Mononuclear cell (primary cell): ENCODE measurements around the gene USH2A. TPM values are rescaled to one million over a fixed set of nuclear protein-coding genes. Genes with fewer than 3 reads are reported as not detected.
A peak's percentile ranks its signal among the peaks of the same experiment; 100 is the strongest.

Experiments
- H3K27me3 ChIP-seq: 2 replicates; pipeline ENCODE4 v1.6.0; 2011; ENCODE audit warnings: low read length, control low read depth; ENCODE audit not compliant: insufficient read depth
- H3K4me1 ChIP-seq: 2 replicates; pipeline ENCODE4 v1.5.1; 2011; ENCODE audit warnings: mild to moderate bottlenecking, low read length, control low read depth; ENCODE audit not compliant: insufficient read depth
- H3K4me3 ChIP-seq: 2 replicates; pipeline ENCODE4 v1.5.1; 2011; ENCODE audit warnings: mild to moderate bottlenecking, low read length, moderate library complexity
- H3K9me3 ChIP-seq: 2 replicates; pipeline ENCODE4 v1.5.1; 2011; ENCODE audit warnings: low read depth, mild to moderate bottlenecking, control low read depth, low read length
- total RNA-seq: library from RNA; depleted of rRNA; stranded (reverse); fragments of >200 nt; gene quantifications from one replicate; pipeline ENCODE4 v1.2.3, GENCODE V29; 2012

Gene USH2A
- total RNA-seq, 1 donor: not detected

DNA sequence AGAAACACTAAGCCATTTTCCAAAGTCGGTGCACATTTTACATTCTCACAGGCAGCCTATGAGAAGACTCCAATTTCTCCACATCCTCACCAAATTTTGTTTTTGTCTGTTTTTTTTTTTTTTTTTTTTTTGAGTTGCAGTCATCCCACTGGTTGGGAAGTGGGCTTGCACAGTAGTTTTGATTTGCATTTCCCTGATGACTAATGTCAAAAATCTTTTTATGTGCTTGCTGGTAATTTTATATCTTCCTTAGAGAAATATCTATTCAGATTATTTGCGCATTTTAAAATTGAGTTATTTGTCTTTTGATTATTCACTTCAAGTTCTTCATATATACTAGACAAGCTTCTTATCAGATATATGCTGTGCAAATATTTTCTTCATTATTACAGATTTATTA is 141.5 kb downstream of the USH2A start:
- Histone ChIP-seq H3K9me3 (no peaks in the 10 kb centered on the region), H3K4me1 (no peaks in the 10 kb centered on the region), H3K4me3 (no peak overlapping the region), H3K27me3 (no peaks in the 10 kb centered on the region)

DNA sequence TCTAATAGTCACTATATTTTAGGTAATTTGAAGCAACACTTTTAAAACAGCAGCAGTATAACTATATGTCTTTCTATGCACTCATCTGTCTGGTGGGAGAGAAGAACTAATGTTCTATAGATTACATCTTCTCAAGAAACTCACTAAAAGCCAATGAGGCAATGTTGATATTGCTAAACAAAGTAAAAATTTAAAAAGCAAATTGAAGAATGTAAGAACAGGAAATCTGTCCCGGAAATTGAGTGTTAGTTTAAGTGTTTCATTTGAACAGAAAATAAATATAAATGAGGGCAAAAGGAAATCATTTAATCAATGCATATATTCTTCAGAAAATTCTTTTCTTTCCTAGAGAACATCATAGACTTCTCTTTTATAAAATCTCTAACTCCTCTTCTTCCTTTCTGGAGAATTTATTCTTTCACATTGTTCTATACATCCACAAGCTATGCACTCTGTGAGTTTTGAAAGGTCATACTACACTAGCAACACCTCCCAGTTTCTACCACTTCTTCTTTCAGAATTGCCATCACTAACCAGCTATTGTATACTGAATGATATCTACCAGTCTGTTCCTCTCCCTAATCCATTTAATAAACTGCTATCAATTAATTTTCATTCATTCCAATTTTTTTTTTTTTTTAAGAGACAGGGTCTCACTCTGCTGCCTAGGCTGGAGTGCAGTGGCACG is 153.0 kb downstream of the USH2A start:
- H3K9me3 ChIP-seq: no peaks in the 10 kb centered on the region
- H3K27me3 ChIP-seq: no peaks in the 10 kb centered on the region
- no peaks in the 10 kb centered on the region for H3K4me1 ChIP-seq
- H3K4me3 ChIP-seq: no peak overlapping the region

DNA sequence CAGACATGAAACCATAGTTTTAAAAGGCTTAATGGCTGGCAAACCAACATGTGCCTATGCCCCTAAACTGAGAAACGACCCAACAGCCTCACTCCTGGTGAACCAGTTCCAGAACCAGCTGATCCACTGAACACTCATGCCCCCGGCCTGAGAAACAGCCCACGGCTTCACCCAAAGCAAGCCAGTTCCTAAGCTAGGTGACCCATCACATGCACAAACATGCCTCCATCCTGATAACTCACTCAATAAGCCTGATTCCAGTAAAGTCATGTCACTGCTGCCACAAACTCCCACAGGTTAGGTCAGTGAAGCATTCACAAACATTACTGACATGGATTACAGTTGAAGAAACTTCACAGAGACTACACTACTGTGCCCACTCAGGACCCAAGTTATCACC is 161.6 kb downstream of the USH2A start:
- Histone ChIP-seq H3K27me3 (no peaks in the 10 kb centered on the region), H3K4me1 (no peaks in the 10 kb centered on the region), H3K9me3 (no peaks in the 10 kb centered on the region), H3K4me3 (no peak overlapping the region)

DNA sequence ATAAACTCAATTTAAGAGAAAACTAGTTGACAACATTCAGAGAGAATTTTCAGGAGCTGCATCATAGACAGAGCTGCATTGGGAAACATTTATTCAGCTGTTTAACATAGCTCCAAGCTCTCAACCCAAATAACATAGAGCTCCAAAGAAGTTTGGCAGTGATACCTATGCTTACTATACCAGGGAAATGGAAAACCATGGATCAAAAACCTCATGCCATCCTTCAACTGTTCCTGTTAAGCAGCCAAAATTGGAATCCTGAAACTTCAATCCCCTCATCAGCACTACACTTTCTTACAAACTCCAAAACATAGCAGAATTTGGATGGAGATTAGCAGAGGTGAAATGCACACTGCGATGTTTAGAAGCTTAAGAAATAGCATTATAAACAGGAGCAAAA is 164.4 kb downstream of the USH2A start:
- no peaks in the 10 kb centered on the region for H3K27me3 ChIP-seq
- no peaks in the 10 kb centered on the region for H3K9me3 ChIP-seq
- H3K4me1 ChIP-seq: no peaks in the 10 kb centered on the region
- H3K4me3 ChIP-seq: no peak overlapping the region

DNA sequence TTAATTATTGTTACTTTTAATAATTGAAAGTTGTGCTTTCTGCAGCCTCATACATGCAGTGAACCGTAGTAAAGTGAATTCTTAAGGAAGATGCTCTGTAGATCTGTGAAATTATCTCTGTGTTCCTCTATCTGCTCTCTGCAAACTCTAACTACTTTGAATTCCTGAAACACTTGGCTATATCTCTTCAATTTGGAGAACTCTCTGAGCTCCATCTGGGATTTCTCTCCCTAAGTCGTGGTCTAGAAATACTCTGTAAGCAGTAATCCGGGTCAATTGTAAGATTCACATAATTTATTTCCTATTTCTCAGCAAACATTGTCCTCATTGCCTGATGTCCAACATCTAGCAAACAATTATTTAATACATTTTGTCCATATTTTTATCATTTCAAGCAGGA is 164.9 kb downstream of the USH2A start:
- no peaks in the 10 kb centered on the region for H3K27me3 ChIP-seq
- H3K4me3 ChIP-seq: no peak overlapping the region
- H3K9me3 ChIP-seq: no peaks in the 10 kb centered on the region
- no peaks in the 10 kb centered on the region for H3K4me1 ChIP-seq

DNA sequence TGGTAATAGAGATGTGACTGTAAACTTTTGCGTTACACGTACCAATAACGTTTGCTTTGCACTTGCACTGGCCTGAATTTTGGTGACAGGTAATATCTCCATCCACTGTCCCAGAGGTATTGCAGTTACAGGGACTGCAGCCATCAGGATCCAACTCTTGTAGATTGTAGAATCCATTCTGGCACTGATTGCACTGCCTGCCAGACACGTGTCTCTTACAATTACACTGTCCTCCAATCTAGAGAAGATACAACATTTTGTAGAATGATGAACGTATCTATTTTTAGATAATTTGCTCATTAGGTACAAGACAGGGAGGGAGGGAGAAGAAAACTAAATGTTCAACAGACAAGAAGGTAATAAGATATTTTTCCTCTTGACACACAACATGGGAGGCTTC is 172.4 kb downstream of the USH2A start:
- Histone ChIP-seq H3K4me1 (no peaks in the 10 kb centered on the region), H3K4me3 (no peak overlapping the region)

DNA sequence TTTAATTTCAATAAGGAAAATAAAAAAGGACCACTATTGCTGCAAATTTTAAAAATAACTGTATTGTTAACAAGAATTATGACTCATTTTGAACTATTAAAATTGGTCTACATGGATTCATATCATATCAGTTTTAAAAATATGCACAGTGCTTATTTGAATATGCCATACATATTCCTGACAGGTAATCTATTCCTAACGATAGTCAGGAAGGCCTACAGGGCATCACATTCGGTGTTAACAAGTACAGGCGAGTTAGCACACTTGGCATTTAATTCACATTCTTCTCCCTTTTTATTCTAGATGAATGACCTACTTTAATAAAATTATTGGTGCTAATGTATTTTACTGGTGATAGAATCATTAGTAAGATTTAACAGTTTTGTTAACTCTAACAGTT is 174.6 kb downstream of the USH2A start:
- H3K27me3 ChIP-seq: no peaks in the 10 kb centered on the region
- H3K4me3 ChIP-seq: no peak overlapping the region
- no peaks in the 10 kb centered on the region for H3K9me3 ChIP-seq
- H3K4me1 ChIP-seq: no peaks in the 10 kb centered on the region

More for the DNA sequence above, 172.4 kb downstream of the USH2A start:
- H3K27me3 ChIP-seq: no peaks in the 10 kb centered on the region
- no peaks in the 10 kb centered on the region for H3K9me3 ChIP-seq

DNA sequence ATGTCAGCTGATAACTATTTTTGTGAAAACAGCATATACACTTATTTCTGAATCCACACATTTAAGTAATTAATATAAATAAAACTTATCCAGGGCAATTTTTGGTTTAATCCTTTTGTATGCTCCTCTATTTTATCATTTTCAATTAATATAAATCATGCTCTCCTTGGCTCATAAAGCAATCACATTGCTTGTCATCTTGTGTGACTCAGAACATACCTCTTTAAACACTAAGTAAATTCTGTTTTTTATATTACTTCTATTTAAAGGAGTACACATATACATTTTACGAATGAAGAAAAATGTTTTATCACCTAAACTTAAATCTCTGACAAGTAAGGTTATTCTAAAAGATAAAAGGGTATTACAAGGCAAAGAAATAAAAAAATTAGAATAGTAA is 175.3 kb downstream of the USH2A start:
- H3K4me3 ChIP-seq: no peak overlapping the region

DNA sequence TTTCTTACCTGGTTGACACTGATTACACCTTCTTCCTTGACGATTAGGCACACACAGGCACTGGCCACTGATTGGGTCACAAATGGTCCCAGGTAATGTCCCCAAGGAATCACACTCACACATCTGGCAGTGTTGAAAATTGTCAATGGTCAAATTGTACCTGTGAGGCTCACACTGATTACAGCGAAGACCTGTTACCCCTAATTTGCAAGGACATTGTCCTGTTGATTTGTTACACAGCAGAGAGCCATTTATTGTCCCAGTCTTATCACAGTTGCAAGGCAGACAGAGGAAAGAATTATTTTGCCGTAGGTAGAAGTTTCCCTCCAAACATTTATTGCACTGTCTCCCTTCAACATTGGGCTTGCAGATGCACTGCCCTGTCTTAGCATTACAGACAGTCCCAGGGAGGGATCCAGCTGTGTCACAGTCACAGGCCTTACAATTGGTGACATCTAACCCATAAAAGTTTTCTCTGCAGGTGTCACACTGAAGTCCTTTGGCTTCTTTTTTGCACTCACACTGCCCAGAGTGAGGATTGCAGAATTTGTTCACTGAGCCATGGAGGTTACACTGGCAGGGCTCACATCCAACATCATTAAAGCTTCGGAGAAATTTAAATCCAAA is 176.6 kb downstream of the USH2A start:
- Histone ChIP-seq H3K4me1 (no peaks in the 10 kb centered on the region), H3K9me3 (no peaks in the 10 kb centered on the region), H3K4me3 (no peak overlapping the region), H3K27me3 (no peaks in the 10 kb centered on the region)

More for the DNA sequence above, 175.3 kb downstream of the USH2A start:
- Histone ChIP-seq H3K4me1 (no peaks in the 10 kb centered on the region), H3K27me3 (no peaks in the 10 kb centered on the region), H3K9me3 (no peaks in the 10 kb centered on the region)

DNA sequence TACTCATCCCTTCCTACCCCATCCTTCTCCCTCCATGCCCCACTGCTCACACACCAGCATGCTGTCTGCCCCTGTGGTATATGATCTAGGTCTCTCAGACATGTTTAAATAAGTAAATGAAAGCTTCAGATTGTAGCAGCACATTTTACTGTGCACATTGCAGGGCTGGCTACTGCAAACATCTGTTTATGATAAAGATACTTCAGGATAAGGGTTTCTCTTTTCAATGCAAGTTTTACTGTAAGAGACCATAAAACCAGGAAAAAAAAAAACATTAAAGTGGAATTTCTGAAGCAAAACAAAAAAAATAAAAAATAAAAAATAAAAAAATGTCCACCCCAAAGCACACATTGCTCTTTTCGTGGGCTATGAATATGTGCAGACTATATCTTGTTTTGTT is 184.4 kb downstream of the USH2A start:
- Histone ChIP-seq H3K4me3 (no peak overlapping the region), H3K4me1 (no peaks in the 10 kb centered on the region), H3K27me3 (no peaks in the 10 kb centered on the region), H3K9me3 (no peaks in the 10 kb centered on the region)

DNA sequence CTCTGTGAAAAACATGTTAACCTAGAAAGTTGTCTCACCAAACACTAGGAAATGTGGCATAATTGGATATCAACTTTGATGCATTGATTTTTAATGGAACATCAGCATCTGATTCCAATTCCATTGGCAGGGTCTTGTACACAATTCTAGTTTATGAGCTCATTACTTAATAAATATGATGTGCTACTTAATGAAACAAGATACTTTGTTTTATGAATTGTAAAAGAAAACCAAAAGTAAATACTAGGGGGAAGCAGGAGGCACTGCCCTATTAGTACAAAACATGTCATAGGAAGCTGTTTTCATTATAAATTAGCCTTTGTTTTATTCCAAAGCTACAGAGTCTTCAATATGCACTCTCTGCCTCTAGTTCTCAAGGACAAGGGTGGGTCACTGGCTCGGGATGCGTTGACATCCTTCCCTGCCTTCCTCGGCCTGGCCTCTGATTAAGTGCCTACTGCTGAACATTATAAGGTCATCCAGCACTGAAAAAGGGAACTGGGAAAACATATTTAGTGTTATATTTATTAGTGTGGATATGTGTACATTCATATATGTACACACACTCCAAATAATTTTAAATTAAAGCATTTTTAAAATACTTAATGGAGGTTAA is 185.2 kb downstream of the USH2A start:
- Histone ChIP-seq H3K4me3 (no peak overlapping the region), H3K9me3 (no peaks in the 10 kb centered on the region), H3K27me3 (no peaks in the 10 kb centered on the region), H3K4me1 (no peaks in the 10 kb centered on the region)

DNA sequence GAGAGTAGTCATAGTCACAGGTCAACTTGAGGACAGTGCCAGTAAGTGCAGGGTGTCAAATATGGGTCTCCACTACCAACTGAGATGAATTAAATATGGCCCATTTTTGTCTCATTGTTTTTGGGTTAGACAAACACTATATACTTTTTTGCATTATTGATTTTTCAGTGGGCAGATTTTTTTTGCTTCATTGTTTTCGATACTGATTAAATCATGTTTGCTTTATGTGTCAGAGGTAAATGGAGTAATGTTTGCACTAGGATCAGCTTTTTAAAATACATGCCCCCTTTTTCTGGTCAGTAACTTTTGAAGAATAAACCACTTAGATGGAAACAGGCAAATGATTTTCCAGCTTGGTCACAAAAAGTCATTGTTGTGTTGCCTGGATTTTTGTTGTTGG is 199.0 kb downstream of the USH2A start:
- Histone ChIP-seq H3K4me1 (no peaks in the 10 kb centered on the region), H3K4me3 (no peak overlapping the region), H3K9me3 (no peaks in the 10 kb centered on the region), H3K27me3 (no peaks in the 10 kb centered on the region)

DNA sequence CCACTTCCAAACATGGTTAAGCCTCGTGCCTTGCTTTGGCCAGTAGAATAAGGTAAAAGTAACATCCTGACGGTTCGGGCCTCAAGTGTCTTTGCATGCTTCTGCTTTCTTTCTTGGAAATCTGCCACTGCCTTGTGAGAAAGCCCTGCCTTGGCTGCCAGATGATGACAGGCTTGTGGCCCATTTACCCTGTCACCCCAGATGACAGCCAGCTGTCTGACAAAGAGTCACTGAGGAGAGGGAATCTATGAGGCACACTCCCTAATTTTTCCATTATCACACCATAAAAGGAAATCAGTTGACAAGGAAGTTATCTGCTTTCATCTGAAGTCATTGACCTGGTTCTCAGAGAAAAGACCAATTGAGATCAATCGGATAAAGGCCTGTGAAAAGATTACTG is 199.8 kb downstream of the USH2A start:
- no peaks in the 10 kb centered on the region for H3K9me3 ChIP-seq
- H3K4me3 ChIP-seq: no peak overlapping the region
- H3K4me1 ChIP-seq: no peaks in the 10 kb centered on the region
- no peaks in the 10 kb centered on the region for H3K27me3 ChIP-seq

DNA sequence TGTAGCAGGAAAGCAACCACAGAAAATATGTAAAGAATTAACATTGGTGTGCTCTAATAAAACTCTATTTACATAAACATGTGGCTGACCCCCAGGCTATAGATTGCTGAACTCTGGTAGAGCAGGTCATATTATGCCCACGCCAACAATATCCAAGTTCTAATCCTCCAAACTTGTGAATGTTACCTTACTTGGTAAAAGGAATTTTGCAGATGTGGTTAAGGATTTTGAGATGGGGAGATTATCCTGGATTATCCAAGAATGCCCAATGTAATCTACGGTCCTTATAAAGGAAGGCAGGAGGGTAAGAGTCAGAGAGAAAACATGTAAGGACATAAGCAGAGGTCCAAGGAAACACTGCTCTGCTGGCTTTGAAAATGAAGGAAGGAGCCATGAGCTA is 201.0 kb downstream of the USH2A start:
- no peaks in the 10 kb centered on the region for H3K27me3 ChIP-seq
- H3K4me1 ChIP-seq: no peaks in the 10 kb centered on the region
- no peaks in the 10 kb centered on the region for H3K9me3 ChIP-seq
- H3K4me3 ChIP-seq: no peak overlapping the region

DNA sequence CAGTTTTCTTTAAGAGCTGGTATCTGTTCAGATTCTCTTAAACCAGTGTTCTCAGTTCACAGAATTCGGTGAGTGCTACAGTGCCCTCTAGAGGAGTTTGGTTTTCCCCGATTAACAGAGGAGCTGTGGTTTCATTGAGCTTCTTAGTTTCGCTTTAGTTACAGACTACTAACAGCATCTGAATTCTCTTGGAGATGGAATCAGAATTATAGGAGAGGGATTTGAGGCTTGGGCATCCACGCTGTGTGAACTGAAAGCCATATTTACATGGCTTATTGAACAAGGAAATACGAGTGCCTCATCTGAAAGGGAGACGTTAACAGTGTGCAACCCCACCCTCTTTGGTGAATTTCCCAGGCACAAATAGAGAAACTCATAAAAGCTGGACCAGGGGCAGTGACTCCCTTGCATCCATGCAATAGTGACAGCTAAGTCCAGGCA is 202.0 kb downstream of the USH2A start:
- Histone ChIP-seq H3K4me3 (peak overlapping the region; percentile 2), H3K4me1 (no peaks in the 10 kb centered on the region)

DNA sequence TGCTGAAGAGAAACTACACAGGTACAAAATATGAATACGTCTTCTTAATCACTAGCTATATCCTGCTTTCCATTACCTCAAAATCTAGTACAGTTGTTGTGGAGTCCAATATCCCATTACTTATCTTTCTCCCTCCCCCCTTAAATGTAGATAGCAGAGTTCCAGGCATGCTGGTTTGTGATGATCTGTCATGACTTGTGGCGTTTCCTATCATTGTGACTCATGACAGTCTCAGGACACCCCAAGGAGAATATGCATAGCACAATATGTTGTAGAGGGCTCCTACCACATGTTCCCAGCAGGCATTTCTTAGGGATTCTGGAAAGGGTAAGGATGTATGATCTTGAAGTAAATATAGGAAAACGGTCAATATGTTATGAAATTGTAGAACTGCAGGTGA is 206.9 kb downstream of the USH2A start:
- Histone ChIP-seq H3K4me1 (no peaks in the 10 kb centered on the region), H3K27me3 (no peaks in the 10 kb centered on the region), H3K4me3 (no peak overlapping the region), H3K9me3 (no peaks in the 10 kb centered on the region)

More for the DNA sequence above, 202.0 kb downstream of the USH2A start:
- Histone ChIP-seq H3K27me3 (no peaks in the 10 kb centered on the region), H3K9me3 (no peaks in the 10 kb centered on the region)
